Stomach (tissue), 9 donors: ENCODE data around the gene TADA2A. TPM values are rescaled to one million over a fixed set of nuclear protein-coding genes. Genes with fewer than 3 reads are reported as not detected.

Experiments
- DNase-seq, 2 donors: peaks; one replicate each; pipeline versions ENCODE4 v3.0.0 to v3.0.0-alpha.2; 2013 to 2019
- H3K27ac ChIP-seq, 5 donors: fragments of 200-600 bp in 4 of 5; sonication (generic) in 4 of 5; one replicate each; pipeline ENCODE4 v1.5.1; 2013 to 2019; ENCODE audit warnings: mild to moderate bottlenecking in 1 of 5, moderate library complexity in 1 of 5
- H3K27me3 ChIP-seq, 3 donors: fragments of 200-600 bp; sonication (generic); one replicate each; pipeline ENCODE4 v1.5.1; 2017 to 2019; ENCODE audit warnings: mixed run types in 1 of 3
- H3K36me3 ChIP-seq, 4 donors: fragments of 200-600 bp; sonication (generic); 1 replicate in 3 of 4; 2 replicates in 1 of 4; pipeline ENCODE4 v1.5.1; 2016 to 2019
- H3K4me1 ChIP-seq, 4 donors: fragments of 200-600 bp; sonication (generic); one replicate each; pipeline ENCODE4 v1.5.1; 2016 to 2019
- H3K4me3 ChIP-seq, 4 donors: fragments of 200-600 bp; sonication (generic) in 3 of 4; one replicate each; pipeline ENCODE4 v1.5.1; 2016 to 2019; ENCODE audit warnings: mild to moderate bottlenecking in 1 of 4
- H3K9me3 ChIP-seq, 4 donors: fragments of 200-600 bp; sonication (generic); one replicate each; pipeline ENCODE4 v1.5.1; 2016 to 2019
- CTCF ChIP-seq, 7 experiments: fragments of 450-650 bp in 4 of 7; fragments of 200-600 bp in 3 of 7; sonication (generic) in 3 of 7; IDR thresholded peaks; one replicate each; pipeline ENCODE4 v1.5.1; 2016 to 2019; ENCODE audit warnings: antibody characterized with exemption in 7 of 7, control low read depth in 2 of 7, mild to moderate bottlenecking in 1 of 7
- EP300 ChIP-seq: sonication (generic); formaldehyde crosslinking; IDR thresholded peaks from one replicate; pipeline ENCODE4 v1.6.1; 2017; ENCODE audit warnings: antibody characterized with exemption
- POLR2A ChIP-seq, 4 donors: fragments of 450-650 bp; IDR thresholded peaks; one replicate each; pipeline ENCODE4 v1.6.1; 2016; ENCODE audit warnings: antibody characterized with exemption in 4 of 4, control low read depth in 2 of 4, mild to moderate bottlenecking in 1 of 4, moderate library complexity in 1 of 4
- POLR2AphosphoS5 ChIP-seq, 3 donors: sonication (generic); formaldehyde crosslinking; IDR thresholded peaks; one replicate each; pipeline ENCODE4 v1.6.1; 2016; ENCODE audit warnings: antibody characterized with exemption in 3 of 3
- WGBS, 5 donors: extraction: QIAGEN DNeasy Blood & Tissue Kit in 3 of 5; methylation state at CpG; one replicate each; pipeline versions ENCODE4 v1.1.5 to v1.1.7; 2013 to 2018; 5-methylcytosine and 5-hydroxymethylcytosine counted together
- intact Hi-C: fragments of 100-400 bp; cut with DNase I; formaldehyde crosslinking; loops from one replicate; pipeline ENCODE4 v1.15.1; 2023; ENCODE audit warnings: low total_unique reads
- polyA plus RNA-seq, 3 donors: library from polyadenylated mRNA; stranded (reverse); fragments of 200-250 nt; gene quantifications; one replicate each; pipeline ENCODE4 v1.2.3, GENCODE V29; 2013
- total RNA-seq, 5 donors: library from RNA; depleted of rRNA; stranded (reverse); fragments of >200 nt; gene quantifications; one replicate each; pipeline versions ENCODE4 v1.1.0 to v1.2.3, GENCODE V29; 2014 to 2016
- donor health status: healthy with polysubstance abuse.
- donor health status: Bipolar disorder and iron deficiency.
- donor health status: healthy.

The TADA2A gene
- total and polyA plus RNA-seq, 8 donors, result 6.5 to 54.3 (median 9.3) TPM

GRCh38 chr17:37517881-37518280 lies 111.2 kb downstream of the TADA2A start:
- peaks cover 45 to 100% (median 90%) of the 10 kb centered on the region in 4 donors for H3K36me3 ChIP-seq
- no peak for DNase-seq
- H3K27me3 ChIP-seq, result no peaks in the 10 kb centered on the region
- H3K4me1 ChIP-seq, result no peaks in the 10 kb centered on the region
- WGBS, 5 donors, result 87 to 94% (median 91%) methylated on average over 4 of the region's 4 CpGs
- no peaks in the 10 kb centered on the region for H3K9me3 ChIP-seq
- no peak overlapping the region for H3K27ac ChIP-seq
- H3K4me3 ChIP-seq, result no peak overlapping the region
- intact Hi-C loops, result no loop called here
- TF ChIP-seq POLR2A (IDR thresholded peaks at IDR 0.05), result no peak
- TF ChIP-seq POLR2AphosphoS5 (IDR thresholded peaks at IDR 0.05), result no peak

- no peaks in the 10 kb centered on the region for H3K9me3 ChIP-seq
- no peaks in the 10 kb centered on the region for H3K27me3 ChIP-seq
- H3K27ac ChIP-seq, result no peak overlapping the region
- no peaks in the 10 kb centered on the region for H3K4me1 ChIP-seq
- DNase-seq, result no peak
- no peak overlapping the region for H3K4me3 ChIP-seq
- H3K36me3 ChIP-seq, result peaks cover 45 to 100% (median 90%) of the 10 kb centered on the region in 4 donors
- WGBS, 5 donors, result 74 to 82% (median 80%) methylated on average over 8 of the region's 8 CpGs
- TF ChIP-seq POLR2A (IDR thresholded peaks at IDR 0.05), result no peak
- TF ChIP-seq POLR2AphosphoS5 (IDR thresholded peaks at IDR 0.05), result no peak
- TF ChIP-seq EP300, result no peak
- no peak for TF ChIP-seq CTCF (IDR thresholded peaks at IDR 0.05)
- intact Hi-C loops, result no loop called here
Observed at GRCh38 chr17:37518826-37519225, 112.1 kb downstream of the TADA2A start.

- no peaks in the 10 kb centered on the region for H3K4me1 ChIP-seq
- DNase-seq, result no peak
- H3K4me3 ChIP-seq, result no peak overlapping the region
- TF ChIP-seq POLR2AphosphoS5 (IDR thresholded peaks at IDR 0.05) (no peak), EP300 (no peak), POLR2A (IDR thresholded peaks at IDR 0.05) (no peak), CTCF (IDR thresholded peaks at IDR 0.05) (no peak)
- no peak overlapping the region for H3K27ac ChIP-seq
- 71 to 82% (median 77%) methylated on average over 5 of the region's 5 CpGs for WGBS, 5 donors
- H3K36me3 ChIP-seq, result peaks cover 45 to 100% (median 92%) of the 10 kb centered on the region in 4 donors
- intact Hi-C loops, result no loop called here
- no peaks in the 10 kb centered on the region for H3K27me3 ChIP-seq
- H3K9me3 ChIP-seq, result no peaks in the 10 kb centered on the region
Observed at GRCh38 chr17:37519251-37519985, 112.7 kb downstream of the TADA2A start.

DNA sequence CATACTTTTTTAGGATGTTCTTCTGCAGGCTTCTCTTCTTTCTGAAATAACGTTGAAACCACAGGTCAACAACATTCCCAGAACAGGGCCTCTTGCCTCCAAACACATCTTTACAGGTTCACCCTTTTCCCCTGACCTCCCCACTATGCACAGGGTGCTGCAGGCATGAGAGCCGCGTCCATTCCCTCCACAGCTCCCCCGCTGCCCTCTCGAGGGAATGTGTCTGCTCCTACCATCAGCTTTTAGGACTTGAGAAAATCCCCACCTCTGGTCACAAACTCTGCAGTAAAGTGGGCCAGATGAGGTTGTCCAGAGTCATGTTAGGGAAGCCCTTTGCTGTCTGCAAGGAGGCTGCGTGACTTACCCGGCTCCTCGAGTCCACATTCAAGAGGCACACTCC lies 113.5 kb downstream of the TADA2A start:
- H3K4me1 ChIP-seq, result no peaks in the 10 kb centered on the region
- intact Hi-C loops, result no loop called here
- no peaks in the 10 kb centered on the region for H3K9me3 ChIP-seq
- DNase-seq, result no peak
- peaks cover 45 to 98% (median 92%) of the 10 kb centered on the region in 4 donors for H3K36me3 ChIP-seq
- WGBS, 5 donors, result 87 to 91% (median 89%) methylated on average over 8 of the region's 8 CpGs
- H3K4me3 ChIP-seq, result no peak overlapping the region
- TF ChIP-seq POLR2AphosphoS5 (IDR thresholded peaks at IDR 0.05) (no peak), EP300 (no peak), POLR2A (IDR thresholded peaks at IDR 0.05) (no peak), CTCF (IDR thresholded peaks at IDR 0.05) (no peak)
- no peak overlapping the region for H3K27ac ChIP-seq
- no peaks in the 10 kb centered on the region for H3K27me3 ChIP-seq

GRCh38 chr17:37521821-37522220 lies 115.1 kb downstream of the TADA2A start:
- Histone ChIP-seq H3K4me1 (no peaks in the 10 kb centered on the region), H3K36me3 (peaks cover 43 to 98% (median 93%) of the 10 kb centered on the region in 4 donors), H3K9me3 (no peaks in the 10 kb centered on the region), H3K27ac (no peak overlapping the region), H3K27me3 (no peaks in the 10 kb centered on the region), H3K4me3 (no peak overlapping the region)
- intact Hi-C loops, result no loop called here
- no peak for DNase-seq
- 86 to 96% (median 94%) methylated on average over 5 of the region's 5 CpGs for WGBS, 5 donors
- TF ChIP-seq EP300 (no peak), POLR2A (IDR thresholded peaks at IDR 0.05) (no peak), POLR2AphosphoS5 (IDR thresholded peaks at IDR 0.05) (no peak), CTCF (IDR thresholded peaks at IDR 0.05) (no peak)
